HepG2 (cell line): ENCODE results near the gene HPS6. TPM values are rescaled to one million over a fixed set of nuclear protein-coding genes. Genes with fewer than 3 reads are reported as not detected.

Experiments
- CBX5 ChIP-seq: sonication (generic); formaldehyde crosslinking; IDR thresholded peaks from 2 replicates; pipeline ENCODE4 v1.4.0; 2020; ENCODE audit warnings: missing genetic modification reagents, borderline replicate concordance
- DR1 ChIP-seq: sonication (generic); formaldehyde crosslinking; IDR thresholded peaks from 2 replicates; pipeline ENCODE4 v1.8.0; 2021; ENCODE audit warnings: mild to moderate bottlenecking, missing genetic modification reagents, inconsistent platforms
- MAFK ChIP-seq, 2 experiments: IDR thresholded peaks in 1 of 2; conservative IDR thresholded peaks in 1 of 2; 2 replicates each; pipeline ENCODE4 v1.6.1; 2011; ENCODE audit warnings: improper control_type of control experiment in 2 of 2, low read length in 2 of 2
- NFYB ChIP-seq: sonication (generic); formaldehyde crosslinking; IDR thresholded peaks from 2 replicates; pipeline ENCODE4 v1.4.0; 2020; ENCODE audit warnings: missing genetic modification reagents
- PRDM4 ChIP-seq: sonication (generic); formaldehyde crosslinking; IDR thresholded peaks from 2 replicates; pipeline ENCODE4 v1.9.0; 2021; ENCODE audit warnings: missing genetic modification reagents, borderline replicate concordance
- RBFOX2 ChIP-seq: fragments of 200-400 bp; formaldehyde crosslinking; IDR thresholded peaks from 2 replicates; pipeline ENCODE4 v1.6.1; 2017; ENCODE audit warnings: low read depth, mild to moderate bottlenecking, low read length
- SNAPC4 ChIP-seq: sonication (generic); formaldehyde crosslinking; IDR thresholded peaks from 2 replicates; pipeline ENCODE4 v1.4.0; 2020; ENCODE audit warnings: mild to moderate bottlenecking, missing genetic modification reagents
- SRSF1 ChIP-seq: fragments of 200-400 bp; formaldehyde crosslinking; optimal IDR thresholded peaks from 2 replicates; pipeline ENCODE3; 2017; ENCODE audit warnings: mild to moderate bottlenecking, low read depth, low read length, moderate library complexity
- THAP11 ChIP-seq: IDR thresholded peaks from 2 replicates; pipeline ENCODE4 v1.6.1; 2016; ENCODE audit warnings: missing biosample characterization, missing genetic modification reagents
- ZEB1 ChIP-seq: IDR thresholded peaks from 2 replicates; pipeline ENCODE4 v1.6.1; 2012; ENCODE audit warnings: mild to moderate bottlenecking, low read depth, inconsistent platforms; ENCODE audit not compliant: insufficient replicate concordance
- ZFX ChIP-seq: sonication (generic); formaldehyde crosslinking; IDR thresholded peaks from 2 replicates; pipeline ENCODE4 v1.4.0; 2020; ENCODE audit warnings: mild to moderate bottlenecking, low read depth, missing genetic modification reagents, moderate library complexity
- ZNF230 ChIP-seq: sonication (generic); formaldehyde crosslinking; IDR thresholded peaks from 2 replicates; pipeline ENCODE4 v1.4.0; 2020; ENCODE audit warnings: mild to moderate bottlenecking, missing genetic modification reagents
- ZNF34 ChIP-seq: sonication (generic); formaldehyde crosslinking; IDR thresholded peaks from 2 replicates; pipeline ENCODE4 v1.4.0; 2020; ENCODE audit warnings: mild to moderate bottlenecking, missing genetic modification reagents, borderline replicate concordance
- ZNF839 ChIP-seq: sonication (generic); formaldehyde crosslinking; IDR thresholded peaks from 2 replicates; pipeline ENCODE4 v1.4.0; 2020; ENCODE audit warnings: missing genetic modification reagents, mild to moderate bottlenecking, borderline replicate concordance
- ZSCAN30 ChIP-seq: sonication (generic); formaldehyde crosslinking; IDR thresholded peaks from 2 replicates; pipeline ENCODE4 v1.5.0; 2020; ENCODE audit warnings: mild to moderate bottlenecking, missing genetic modification reagents
- polyA plus RNA-seq, 8 experiments: library from polyadenylated mRNA; depleted of rRNA in 3 of 8; stranded (reverse) in 7 of 8; unstranded in 1 of 8; fragments of >200 nt; fragmentation: Illumina TruSeq in 4 of 8; extraction: Trizol in 4 of 8; gene quantifications; 2 replicates each; pipeline versions ENCODE4 v1.2.1 to v1.2.3, GENCODE V29; 2011 to 2016; ENCODE audit warnings: low read depth in 4 of 8, missing spikeins in 1 of 8, mixed read lengths in 1 of 8; ENCODE audit not compliant: insufficient read depth in 1 of 8
- total RNA-seq, 5 experiments: library from RNA; depleted of rRNA; stranded (reverse); fragments of >200 nt; fragmentation: Illumina TruSeq; extraction: Trizol; gene quantifications; 2 replicates each; pipeline ENCODE4 v1.2.3, GENCODE V29; 2016; ENCODE audit warnings: low read depth in 1 of 5
- TF ChIP-seq, protein P1 (sequence below): sonication (generic); formaldehyde crosslinking; IDR thresholded peaks from 2 replicates; pipeline ENCODE4 v1.5.0; 2020; ENCODE audit warnings: missing genetic modification reagents, mild to moderate bottlenecking, borderline replicate concordance
- TF ChIP-seq, protein P2 (sequence below): IDR thresholded peaks from 2 replicates; pipeline ENCODE4 v1.6.1; 2016; ENCODE audit warnings: low read depth
- TF ChIP-seq, protein P3 (sequence below): IDR thresholded peaks from 2 replicates; pipeline ENCODE4 v1.6.1; 2016; ENCODE audit warnings: mild to moderate bottlenecking

Gene HPS6
- total and polyA plus RNA-seq, 2 of the 13 experiments (the other 11 are each of a cell fraction or from before 2014, with no cell fraction given), result 2.9 to 14.9 TPM

DNA sequence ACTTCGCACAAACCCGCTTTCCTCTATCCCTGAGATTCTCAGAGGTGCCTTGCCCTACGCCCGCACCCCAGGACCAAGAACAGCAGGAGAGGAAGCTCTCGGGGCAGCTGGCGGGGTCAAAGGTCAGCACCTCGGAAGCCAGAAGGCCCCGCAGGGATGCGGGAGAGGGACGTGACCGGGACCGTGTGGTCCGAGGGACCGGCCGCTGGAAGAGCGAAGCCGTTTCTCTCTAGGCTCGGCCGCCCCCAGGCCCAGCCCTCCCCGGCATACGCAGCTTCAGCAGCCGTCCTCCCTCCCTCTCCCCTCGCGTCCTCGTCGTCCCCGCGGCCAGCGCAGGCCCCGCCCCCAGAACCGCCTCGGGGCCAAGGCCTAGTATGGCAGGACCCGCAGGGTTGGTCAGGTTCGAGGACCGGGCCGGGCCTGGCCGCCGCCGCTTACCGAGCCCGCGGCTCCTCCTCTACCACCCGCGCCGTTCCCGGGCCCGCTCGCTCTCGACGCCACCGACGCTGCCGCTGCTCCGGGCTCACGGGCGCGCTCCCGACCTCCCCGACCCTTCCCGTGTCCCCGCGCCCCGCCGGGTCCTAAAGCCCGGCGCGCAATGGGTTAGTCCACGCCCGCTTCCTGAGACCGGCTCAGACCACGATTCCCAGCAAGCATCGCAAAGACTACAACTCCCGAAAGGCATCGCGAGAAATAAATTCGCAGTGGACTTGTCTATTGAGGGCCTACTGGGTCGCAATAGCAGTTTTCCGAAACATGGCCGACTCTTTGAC, 9.3 kb upstream of the HPS6 start, which contains the start of gene ARMH3 (continued):
- peak; percentile 99 for TF ChIP-seq ZFX (CRISPR knock-in tag)
- TF ChIP-seq DR1 (CRISPR knock-in tag), result peak; percentile 77
- no peak for TF ChIP-seq NFYB
- TF ChIP-seq MAFK (conservative IDR thresholded peaks at IDR 0.05 in 1 of 2, IDR thresholded peaks at IDR 0.05 in 1 of 2; ENCODE audit: low read length in 2 of 2), result peak; percentile 17 to 35; a peak in 2 of 4 replicates
- TF ChIP-seq ZNF34 (CRISPR knock-in tag), result peak; percentile 96
- no peak for TF ChIP-seq ZNF230 (CRISPR knock-in tag)
- TF ChIP-seq, protein P1, sequence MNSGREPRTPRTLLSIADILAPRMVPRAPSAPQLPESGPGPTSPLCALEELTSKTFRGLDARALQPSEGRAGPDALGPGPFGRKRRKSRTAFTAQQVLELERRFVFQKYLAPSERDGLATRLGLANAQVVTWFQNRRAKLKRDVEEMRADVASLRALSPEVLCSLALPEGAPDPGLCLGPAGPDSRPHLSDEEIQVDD (CRISPR knock-in tag), result peak; percentile 63; the same call in 1 of the 2 replicates
- TF ChIP-seq CBX5 (CRISPR knock-in tag), result peak; percentile 80; the same call in 1 of the 2 replicates
- TF ChIP-seq ZEB1, result peak; percentile 17
- peak; percentile 57 for TF ChIP-seq SRSF1
- peak; percentile 95 for TF ChIP-seq RBFOX2
- TF ChIP-seq ZSCAN30, result no peak
- peak; percentile 100 for TF ChIP-seq THAP11 (CRISPR knock-in tag)
- TF ChIP-seq PRDM4 (CRISPR knock-in tag), result no peak
- TF ChIP-seq, protein P2, sequence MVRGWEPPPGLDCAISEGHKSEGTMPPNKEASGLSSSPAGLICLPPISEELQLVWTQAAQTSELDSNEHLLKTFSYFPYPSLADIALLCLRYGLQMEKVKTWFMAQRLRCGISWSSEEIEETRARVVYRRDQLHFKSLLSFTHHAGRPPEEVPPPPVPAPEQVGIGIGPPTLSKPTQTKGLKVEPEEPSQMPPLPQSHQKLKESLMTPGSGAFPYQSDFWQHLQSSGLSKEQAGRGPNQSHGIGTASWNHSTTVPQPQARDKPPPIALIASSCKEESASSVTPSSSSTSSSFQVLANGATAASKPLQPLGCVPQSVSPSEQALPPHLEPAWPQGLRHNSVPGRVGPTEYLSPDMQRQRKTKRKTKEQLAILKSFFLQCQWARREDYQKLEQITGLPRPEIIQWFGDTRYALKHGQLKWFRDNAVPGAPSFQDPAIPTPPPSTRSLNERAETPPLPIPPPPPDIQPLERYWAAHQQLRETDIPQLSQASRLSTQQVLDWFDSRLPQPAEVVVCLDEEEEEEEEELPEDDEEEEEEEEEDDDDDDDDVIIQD (CRISPR knock-in tag), result 0 out of 2 replicates have a peak, but pooled peaks have one; percentile 33
- TF ChIP-seq, protein P3, sequence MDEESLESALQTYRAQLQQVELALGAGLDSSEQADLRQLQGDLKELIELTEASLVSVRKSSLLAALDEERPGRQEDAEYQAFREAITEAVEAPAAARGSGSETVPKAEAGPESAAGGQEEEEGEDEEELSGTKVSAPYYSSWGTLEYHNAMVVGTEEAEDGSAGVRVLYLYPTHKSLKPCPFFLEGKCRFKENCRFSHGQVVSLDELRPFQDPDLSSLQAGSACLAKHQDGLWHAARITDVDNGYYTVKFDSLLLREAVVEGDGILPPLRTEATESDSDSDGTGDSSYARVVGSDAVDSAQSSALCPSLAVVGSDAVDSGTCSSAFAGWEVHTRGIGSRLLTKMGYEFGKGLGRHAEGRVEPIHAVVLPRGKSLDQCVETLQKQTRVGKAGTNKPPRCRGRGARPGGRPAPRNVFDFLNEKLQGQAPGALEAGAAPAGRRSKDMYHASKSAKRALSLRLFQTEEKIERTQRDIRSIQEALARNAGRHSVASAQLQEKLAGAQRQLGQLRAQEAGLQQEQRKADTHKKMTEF (CRISPR knock-in tag), result peak; percentile 97
- peak; percentile 83 for TF ChIP-seq ZNF839 (CRISPR knock-in tag)
- no peak for TF ChIP-seq SNAPC4 (CRISPR knock-in tag)
